Raji (cell line): Measurements from ENCODE around the gene NOM1.
A peak's percentile ranks its signal among the peaks of the same experiment; 100 is the strongest.

ENCODE experiments used
- POLR2A ChIP-seq: IDR thresholded peaks from 2 replicates; pipeline ENCODE4 v1.6.1; 2011; ENCODE audit warnings: low read depth, low read length, control low read depth; ENCODE audit not compliant: insufficient read depth

Gene NOM1

GRCh38 chr7:157007470-157008066, 58.1 kb downstream of the NOM1 start:
- no peak for TF ChIP-seq POLR2A

- no peak for TF ChIP-seq POLR2A
Observed at GRCh38 chr7:157008206-157009169, 59.0 kb downstream of the NOM1 start.

- TF ChIP-seq POLR2A = no peak
Observed at GRCh38 chr7:157009170-157009777, 59.8 kb downstream of the NOM1 start.

- TF ChIP-seq POLR2A = no peak
Observed at GRCh38 chr7:157009778-157010587, 60.5 kb downstream of the NOM1 start.

GRCh38 chr7:157010588-157011332, 61.2 kb downstream of the NOM1 start, which contains the start of gene MNX1:
Gene MNX1 (minus strand): TSS chr7:157010663. CDS start chr7:157010350, 313 bp downstream.
- peak; percentile 63 for TF ChIP-seq POLR2A

GRCh38 chr7:157011333-157012112, 62.0 kb downstream of the NOM1 start:
- no peak for TF ChIP-seq POLR2A

GRCh38 chr7:157012113-157012547, 62.6 kb downstream of the NOM1 start:
- no peak for TF ChIP-seq POLR2A

- TF ChIP-seq POLR2A = no peak
Observed at GRCh38 chr7:157013101-157013500, 63.6 kb downstream of the NOM1 start.

GRCh38 chr7:157013602-157014549, 64.4 kb downstream of the NOM1 start:
- no peak for TF ChIP-seq POLR2A

GRCh38 chr7:157014635-157015555, 65.4 kb downstream of the NOM1 start:
- TF ChIP-seq POLR2A = no peak

- no peak for TF ChIP-seq POLR2A
Observed at GRCh38 chr7:157016024-157016351, 66.5 kb downstream of the NOM1 start.
